IPS-NIHi11 (cell line): ENCODE data around the gene CLSTN1.
"Not testable (repeated sequence)": the region's sequence is repeated elsewhere in the genome, so short reads cannot be mapped to it uniquely, and the experiment has no call there.

Experiments used
- DNase-seq: peaks from one replicate; pipeline ENCODE4 v3.0.0; 2012; ENCODE audit warnings: mixed read lengths, low spot score

Gene CLSTN1

GRCh38 chr1:9761855-9762254 lies 61.9 kb downstream of the CLSTN1 start:
- DNase-seq = no peak

- DNase-seq = peak; percentile 42
Measured at GRCh38 chr1:9760824-9761223, 62.9 kb downstream of the CLSTN1 start.

- DNase-seq = no peak
Measured at GRCh38 chr1:9759939-9760338, 63.8 kb downstream of the CLSTN1 start.

- DNase-seq = no peak
Measured at GRCh38 chr1:9758559-9759121, 65.1 kb downstream of the CLSTN1 start.

GRCh38 chr1:9755441-9755995 lies 68.2 kb downstream of the CLSTN1 start:
- no peak for DNase-seq

GRCh38 chr1:9753121-9753531 lies 70.6 kb downstream of the CLSTN1 start:
- DNase-seq = no peak

- no peak for DNase-seq
Measured at GRCh38 chr1:9751971-9752370, 71.8 kb downstream of the CLSTN1 start.

GRCh38 chr1:9749361-9749760 lies 74.4 kb downstream of the CLSTN1 start:
- no peak for DNase-seq

GRCh38 chr1:9748391-9748790 lies 75.4 kb downstream of the CLSTN1 start:
- DNase-seq = not testable (repeated sequence)

GRCh38 chr1:9746651-9747050 lies 77.1 kb downstream of the CLSTN1 start:
- DNase-seq = no peak

GRCh38 chr1:9746211-9746610 lies 77.6 kb downstream of the CLSTN1 start:
- no peak for DNase-seq

GRCh38 chr1:9744106-9744799 lies 79.5 kb downstream of the CLSTN1 start:
- DNase-seq = no peak

- no peak for DNase-seq
Measured at GRCh38 chr1:9737671-9738070, 86.1 kb downstream of the CLSTN1 start.

GRCh38 chr1:9737057-9737456 lies 86.7 kb downstream of the CLSTN1 start:
- DNase-seq = no peak

- DNase-seq = no peak
Measured at GRCh38 chr1:9736241-9736640, 87.5 kb downstream of the CLSTN1 start.

GRCh38 chr1:9735800-9736199 lies 88.0 kb downstream of the CLSTN1 start:
- DNase-seq = no peak

GRCh38 chr1:9733160-9733789 lies 90.5 kb downstream of the CLSTN1 start:
- no peak for DNase-seq

- no peak for DNase-seq
Measured at GRCh38 chr1:9732123-9732971, 91.4 kb downstream of the CLSTN1 start.

GRCh38 chr1:9731561-9731960 lies 92.2 kb downstream of the CLSTN1 start:
- DNase-seq = no peak

GRCh38 chr1:9731051-9731537 lies 92.7 kb downstream of the CLSTN1 start:
- no peak for DNase-seq

GRCh38 chr1:9730096-9730901 lies 93.5 kb downstream of the CLSTN1 start:
- DNase-seq = no peak
